Measurements from ENCODE around the gene PDCD6IP. TPM values are rescaled to one million over a fixed set of nuclear protein-coding genes. Genes with fewer than 3 reads are reported as not detected.

The PDCD6IP gene
- total RNA-seq, 1 donor from 2014 or later: 189 TPM

- Mint-ChIP-seq H3K27ac (no peak overlapping the region), H3K27me3 (peaks cover 1% of the 10 kb centered on the region)
- intact Hi-C loops (cut with micrococcal nuclease): loop anchor here (5.0 kb wide), 1 partner anchor 801 kb away; no protein-coding TSS in a partner anchor
These were observed 83.0 kb downstream of the PDCD6IP start for GRCh38 chr3:33881156-33882064.

GRCh38 chr3:33882296-33882695 is 83.9 kb downstream of the PDCD6IP start:
- Mint-ChIP-seq H3K27me3 (peaks cover 1% of the 10 kb centered on the region), H3K36me3 (ENCODE audit: low read depth) (no peaks in the 10 kb centered on the region), H3K9me3 (no peaks in the 10 kb centered on the region), H3K4me1 (peaks cover 4% of the 10 kb centered on the region), H3K27ac (no peak overlapping the region), H3K4me3 (no peak overlapping the region)
- peak; percentile 51 for DNase-seq
- intact Hi-C loops (cut with micrococcal nuclease): loop anchor here (5.0 kb wide), 1 partner anchor 800 kb away; no protein-coding TSS in a partner anchor

More at GRCh38 chr3:33881156-33882064, 83.0 kb downstream of the PDCD6IP start:
- H3K9me3 Mint-ChIP-seq: no peaks in the 10 kb centered on the region
- H3K4me1 Mint-ChIP-seq: peaks cover 4% of the 10 kb centered on the region
- H3K4me3 Mint-ChIP-seq: no peak overlapping the region
- peak; percentile 51 for DNase-seq
- H3K36me3 Mint-ChIP-seq (ENCODE audit: low read depth): no peaks in the 10 kb centered on the region

GRCh38 chr3:33883538-33883950 is 85.1 kb downstream of the PDCD6IP start:
- H3K9me3 Mint-ChIP-seq: no peaks in the 10 kb centered on the region
- peak; percentile 75 for DNase-seq
- no peaks in the 10 kb centered on the region for H3K36me3 Mint-ChIP-seq (ENCODE audit: low read depth)
- H3K4me3 Mint-ChIP-seq: no peak overlapping the region
- peaks cover 4% of the 10 kb centered on the region for H3K4me1 Mint-ChIP-seq
- H3K27ac Mint-ChIP-seq: no peak overlapping the region
- intact Hi-C loops (cut with micrococcal nuclease): loop anchor here (5.0 kb wide), 1 partner anchor 799 kb away; no protein-coding TSS in a partner anchor
- no peaks in the 10 kb centered on the region for H3K27me3 Mint-ChIP-seq

GRCh38 chr3:33883951-33884561 is 85.6 kb downstream of the PDCD6IP start:
- Mint-ChIP-seq H3K4me1 (peaks cover 4% of the 10 kb centered on the region), H3K36me3 (ENCODE audit: low read depth) (no peaks in the 10 kb centered on the region), H3K9me3 (no peaks in the 10 kb centered on the region), H3K27ac (no peak overlapping the region), H3K4me3 (no peak overlapping the region), H3K27me3 (no peaks in the 10 kb centered on the region)
- peak; percentile 56 for DNase-seq
- intact Hi-C loops (cut with micrococcal nuclease): loop anchor here (5.0 kb wide), 1 partner anchor 798 kb away; no protein-coding TSS in a partner anchor

GRCh38 chr3:33884701-33885100 is 86.3 kb downstream of the PDCD6IP start:
- H3K27ac Mint-ChIP-seq: no peak overlapping the region
- H3K4me3 Mint-ChIP-seq: no peak overlapping the region
- H3K36me3 Mint-ChIP-seq (ENCODE audit: low read depth): no peaks in the 10 kb centered on the region
- H3K9me3 Mint-ChIP-seq: no peaks in the 10 kb centered on the region
- intact Hi-C loops (cut with micrococcal nuclease): loop anchor here (5.0 kb wide), 1 partner anchor 798 kb away; no protein-coding TSS in a partner anchor
- peaks cover 4% of the 10 kb centered on the region for H3K4me1 Mint-ChIP-seq
- DNase-seq: peak; percentile 44
- H3K27me3 Mint-ChIP-seq: no peaks in the 10 kb centered on the region

- no peaks in the 10 kb centered on the region for H3K9me3 Mint-ChIP-seq
- no peak overlapping the region for H3K4me3 Mint-ChIP-seq
- peak; percentile 47 for DNase-seq
- peaks cover 4% of the 10 kb centered on the region for H3K4me1 Mint-ChIP-seq
- no peaks in the 10 kb centered on the region for H3K27me3 Mint-ChIP-seq
- H3K27ac Mint-ChIP-seq: no peak overlapping the region
- intact Hi-C loops (cut with micrococcal nuclease): no loop called here
- no peaks in the 10 kb centered on the region for H3K36me3 Mint-ChIP-seq (ENCODE audit: low read depth)
These were observed 87.1 kb downstream of the PDCD6IP start for GRCh38 chr3:33885496-33885895.

GRCh38 chr3:33886015-33886414 is 87.6 kb downstream of the PDCD6IP start:
- no peak for DNase-seq
- peaks cover 4% of the 10 kb centered on the region for H3K4me1 Mint-ChIP-seq
- intact Hi-C loops (cut with micrococcal nuclease): no loop called here
- H3K36me3 Mint-ChIP-seq (ENCODE audit: low read depth): no peaks in the 10 kb centered on the region
- no peak overlapping the region for H3K27ac Mint-ChIP-seq
- no peak overlapping the region for H3K4me3 Mint-ChIP-seq
- H3K27me3 Mint-ChIP-seq: no peaks in the 10 kb centered on the region
- H3K9me3 Mint-ChIP-seq: no peaks in the 10 kb centered on the region

GRCh38 chr3:33887478-33887877 is 89.0 kb downstream of the PDCD6IP start:
- intact Hi-C loops (cut with micrococcal nuclease): no loop called here
- peaks cover 4% of the 10 kb centered on the region for H3K4me1 Mint-ChIP-seq

GRCh38 chr3:33889394-33890039 is 91.1 kb downstream of the PDCD6IP start:
- no peak for DNase-seq
- Mint-ChIP-seq H3K36me3 (ENCODE audit: low read depth) (no peaks in the 10 kb centered on the region), H3K9me3 (no peaks in the 10 kb centered on the region), H3K4me1 (no peaks in the 10 kb centered on the region), H3K27ac (no peak overlapping the region), H3K4me3 (no peak overlapping the region), H3K27me3 (peaks cover 2% of the 10 kb centered on the region)
- intact Hi-C loops (cut with micrococcal nuclease): no loop called here

More at GRCh38 chr3:33887478-33887877, 89.0 kb downstream of the PDCD6IP start:
- Mint-ChIP-seq H3K4me3 (no peak overlapping the region), H3K27me3 (no peaks in the 10 kb centered on the region), H3K36me3 (ENCODE audit: low read depth) (no peaks in the 10 kb centered on the region), H3K27ac (no peak overlapping the region), H3K9me3 (no peaks in the 10 kb centered on the region)
- peak; percentile 37 for DNase-seq

GRCh38 chr3:33892655-33893054 is 94.2 kb downstream of the PDCD6IP start:
- H3K9me3 Mint-ChIP-seq: no peaks in the 10 kb centered on the region
- no peak for DNase-seq
- intact Hi-C loops (cut with micrococcal nuclease): no loop called here
- H3K4me3 Mint-ChIP-seq: no peak overlapping the region
- no peaks in the 10 kb centered on the region for H3K36me3 Mint-ChIP-seq (ENCODE audit: low read depth)
- no peak overlapping the region for H3K27ac Mint-ChIP-seq
- H3K4me1 Mint-ChIP-seq: no peaks in the 10 kb centered on the region
- H3K27me3 Mint-ChIP-seq: peaks cover 2% of the 10 kb centered on the region

- Mint-ChIP-seq H3K36me3 (ENCODE audit: low read depth) (no peaks in the 10 kb centered on the region), H3K27me3 (peaks cover 2% of the 10 kb centered on the region), H3K27ac (no peak overlapping the region), H3K4me3 (no peak overlapping the region), H3K4me1 (no peaks in the 10 kb centered on the region), H3K9me3 (no peaks in the 10 kb centered on the region)
- intact Hi-C loops (cut with micrococcal nuclease): no loop called here
- no peak for DNase-seq
These were observed 97.2 kb downstream of the PDCD6IP start for GRCh38 chr3:33895658-33896057.

- Mint-ChIP-seq H3K9me3 (no peaks in the 10 kb centered on the region), H3K4me1 (no peaks in the 10 kb centered on the region), H3K36me3 (ENCODE audit: low read depth) (no peaks in the 10 kb centered on the region), H3K4me3 (no peak overlapping the region), H3K27me3 (peaks cover 2% of the 10 kb centered on the region), H3K27ac (no peak overlapping the region)
- intact Hi-C loops (cut with micrococcal nuclease): no loop called here
- no peak for DNase-seq
These were observed 98.9 kb downstream of the PDCD6IP start for GRCh38 chr3:33897306-33897705.

- intact Hi-C loops (cut with micrococcal nuclease): no loop called here
- no peaks in the 10 kb centered on the region for H3K4me1 Mint-ChIP-seq
- DNase-seq: no peak
- H3K27ac Mint-ChIP-seq: no peak overlapping the region
- no peak overlapping the region for H3K4me3 Mint-ChIP-seq
- H3K27me3 Mint-ChIP-seq: peaks cover under 1% of the 10 kb centered on the region
- H3K36me3 Mint-ChIP-seq (ENCODE audit: low read depth): no peaks in the 10 kb centered on the region
- H3K9me3 Mint-ChIP-seq: no peaks in the 10 kb centered on the region
These were observed 100.5 kb downstream of the PDCD6IP start for GRCh38 chr3:33898901-33899300.

GRCh38 chr3:33900440-33900808 is 102.0 kb downstream of the PDCD6IP start:
- intact Hi-C loops (cut with micrococcal nuclease): no loop called here
- Mint-ChIP-seq H3K9me3 (no peaks in the 10 kb centered on the region), H3K27ac (no peak overlapping the region), H3K4me1 (no peaks in the 10 kb centered on the region), H3K36me3 (ENCODE audit: low read depth) (no peaks in the 10 kb centered on the region), H3K4me3 (no peak overlapping the region), H3K27me3 (no peaks in the 10 kb centered on the region)
- DNase-seq: no peak
